Stimulated activated CD4-positive, alpha-beta T cell treated with anti-CD3 and anti-CD28 coated beads, TNF-alpha, amount 100 ng/mL, for 4 hours (primary cell): ENCODE measurements around the gene KIF7.

Source experiments
- DNase-seq, 3 experiments: peaks; one replicate each; pipeline ENCODE4 v3.0.0-alpha.2; 2020; ENCODE audit warnings: low read depth in 3 of 3

KIF7 gene

GRCh38 chr15:89649013-89649625, 6.1 kb downstream of the KIF7 start:
- no peak for DNase-seq

- DNase-seq, result no peak
Observed at GRCh38 chr15:89648106-89649012, 6.9 kb downstream of the KIF7 start.

GRCh38 chr15:89647191-89647851, 7.9 kb downstream of the KIF7 start:
- DNase-seq, result peak; percentile 10 to 35 (median 17)

- no peak for DNase-seq
Observed at GRCh38 chr15:89646416-89647141, 8.7 kb downstream of the KIF7 start.

- no peak for DNase-seq
Observed at GRCh38 chr15:89645680-89646079, 9.6 kb downstream of the KIF7 start.

GRCh38 chr15:89642106-89642505, 13.2 kb downstream of the KIF7 start:
- DNase-seq, result no peak

GRCh38 chr15:89641053-89641452, 14.2 kb downstream of the KIF7 start:
- no peak for DNase-seq

- no peak for DNase-seq
Observed at GRCh38 chr15:89640245-89640644, 15.0 kb downstream of the KIF7 start.

- no peak for DNase-seq
Observed at GRCh38 chr15:89633585-89633984, 21.7 kb downstream of the KIF7 start.

GRCh38 chr15:89632563-89633430, 22.5 kb downstream of the KIF7 start:
- no peak for DNase-seq

- DNase-seq, result no peak
Observed at GRCh38 chr15:89631902-89632264, 23.4 kb downstream of the KIF7 start.

GRCh38 chr15:89630974-89631901, 24.0 kb downstream of the KIF7 start:
- no peak for DNase-seq

GRCh38 chr15:89630260-89630659, 25.0 kb downstream of the KIF7 start:
- DNase-seq, result no peak

- no peak for DNase-seq
Observed at GRCh38 chr15:89629829-89630228, 25.4 kb downstream of the KIF7 start.

- DNase-seq, result no peak
Observed at GRCh38 chr15:89628806-89629715, 26.2 kb downstream of the KIF7 start.

GRCh38 chr15:89628301-89628700, 27.0 kb downstream of the KIF7 start:
- DNase-seq, result no peak

GRCh38 chr15:89627256-89627970, 27.9 kb downstream of the KIF7 start:
- no peak for DNase-seq

GRCh38 chr15:89625716-89626115, 29.6 kb downstream of the KIF7 start:
- no peak for DNase-seq
